Loucy (cell line): ENCODE results near the gene PBX1.

Experiments
- H2AFZ ChIP-seq: fragments of 200-600 bp; sonication (generic); 2 replicates; pipeline ENCODE4 v1.6.0; 2016; ENCODE audit warnings: antibody characterized with exemption, mild to moderate bottlenecking, low read length, moderate library complexity
- H3F3A ChIP-seq: fragments of 200-600 bp; 2 replicates; pipeline ENCODE4 v1.6.0; 2016; ENCODE audit warnings: antibody characterized with exemption, low read depth, mild to moderate bottlenecking
- H3K27me3 ChIP-seq: fragments of 200-600 bp; sonication (generic); 2 replicates; pipeline ENCODE4 v1.6.1; 2014; ENCODE audit warnings: low read length, mild to moderate bottlenecking; ENCODE audit not compliant: insufficient read depth, poor library complexity, severe bottlenecking
- H3K36me3 ChIP-seq: fragments of 200-600 bp; sonication (generic); 2 replicates; pipeline ENCODE4 v1.6.1; 2016; ENCODE audit warnings: low read length; ENCODE audit not compliant: insufficient read depth
- H3K4me1 ChIP-seq: fragments of 200-600 bp; sonication (generic); 2 replicates; pipeline ENCODE4 v1.5.1; 2014; ENCODE audit warnings: low read length, mild to moderate bottlenecking; ENCODE audit not compliant: insufficient read depth, poor library complexity, severe bottlenecking
- H3K4me2 ChIP-seq: fragments of 200-600 bp; sonication (generic); 2 replicates; pipeline ENCODE4 v1.6.0; 2014; ENCODE audit warnings: antibody characterized with exemption, low read length, low read depth, mild to moderate bottlenecking; ENCODE audit not compliant: poor library complexity, severe bottlenecking
- H3K4me3 ChIP-seq: fragments of 200-600 bp; sonication (generic); 2 replicates; pipeline ENCODE4 v1.5.1; 2014; ENCODE audit warnings: low read length, mild to moderate bottlenecking, mixed read lengths; ENCODE audit not compliant: poor library complexity, severe bottlenecking
- H3K79me2 ChIP-seq: fragments of 200-600 bp; sonication (generic); 2 replicates; pipeline ENCODE4 v1.6.1; 2014; ENCODE audit warnings: low read length; ENCODE audit not compliant: insufficient read depth
- H3K9ac ChIP-seq: fragments of 200-600 bp; sonication (generic); 2 replicates; pipeline ENCODE4 v1.6.0; 2014; ENCODE audit warnings: mild to moderate bottlenecking, low read depth, low read length, moderate library complexity; ENCODE audit not compliant: poor library complexity, severe bottlenecking
- H3K9me2 ChIP-seq: fragments of 200-600 bp; sonication (generic); replicated peaks from 2 replicates; pipeline ENCODE4 v1.6.1; 2016; ENCODE audit warnings: low read depth, low read length, mixed read lengths
- H3K9me3 ChIP-seq: fragments of 200-600 bp; sonication (generic); 2 replicates; pipeline ENCODE4 v1.6.1; 2014; ENCODE audit warnings: mild to moderate bottlenecking, antibody characterized with exemption, low read length, low read depth; ENCODE audit not compliant: insufficient read depth
- H4K20me1 ChIP-seq: fragments of 200-600 bp; sonication (generic); 2 replicates; pipeline ENCODE4 v1.6.0; 2014; ENCODE audit warnings: antibody characterized with exemption, low read length, mild to moderate bottlenecking; ENCODE audit not compliant: insufficient read depth, poor library complexity, severe bottlenecking
- EZH2phosphoT487 ChIP-seq: fragments of 200-600 bp; IDR thresholded peaks from 2 replicates; pipeline ENCODE4 v1.6.1; 2018; ENCODE audit warnings: antibody characterized with exemption, mild to moderate bottlenecking, moderate library complexity, borderline replicate concordance
- TF ChIP-seq, protein P1 (sequence below): fragments of 200-600 bp; sonication (generic); conservative IDR thresholded peaks from 2 replicates; pipeline ENCODE4 v1.5.1; 2014; ENCODE audit warnings: mild to moderate bottlenecking, antibody characterized with exemption, low read length

The PBX1 gene

DNA sequence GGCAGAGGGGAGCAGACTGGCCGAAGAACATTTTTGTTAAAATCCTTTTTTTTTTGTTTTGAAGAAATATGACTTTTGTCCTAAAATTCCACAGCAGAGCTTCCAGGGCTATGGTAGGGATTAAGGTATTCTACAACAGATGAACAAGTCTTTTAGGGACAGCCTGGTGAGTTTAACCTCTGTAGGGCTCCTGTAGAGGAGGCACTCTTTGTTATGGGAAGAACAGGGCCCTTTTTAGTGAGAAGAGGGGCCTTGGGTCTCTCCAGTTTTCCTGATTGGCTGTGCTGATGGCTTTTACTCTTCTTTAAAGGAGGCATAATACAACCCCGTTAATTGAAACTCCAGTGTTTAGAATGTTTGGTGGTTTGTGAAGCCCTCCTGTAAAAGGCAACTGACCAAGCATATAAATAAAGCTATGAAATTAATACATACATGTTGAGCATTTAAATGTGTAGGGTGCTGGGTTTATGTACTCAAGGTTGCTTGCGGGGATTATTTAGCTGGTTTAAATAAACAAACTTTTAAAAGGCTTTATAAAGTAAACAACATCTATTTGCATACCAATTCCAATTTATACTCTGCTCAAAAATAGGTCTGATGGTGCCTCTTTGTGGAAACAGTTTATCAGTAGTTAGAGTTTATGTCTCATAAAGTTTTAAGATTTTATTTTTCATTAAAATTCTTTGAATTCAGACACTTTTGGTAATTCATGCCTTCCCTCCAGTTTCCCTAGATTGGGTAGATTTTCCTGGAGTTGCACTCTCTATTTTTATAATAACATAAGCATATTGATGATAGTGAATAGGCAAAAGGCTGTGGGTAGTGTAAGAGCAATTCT, 46.5 kb downstream of the PBX1 start:
- no peak overlapping the region for H3K4me2 ChIP-seq
- H3K27me3 ChIP-seq: no peaks in the 10 kb centered on the region
- H3F3A ChIP-seq: no peaks in the 10 kb centered on the region
- H3K4me1 ChIP-seq: no peaks in the 10 kb centered on the region
- no peak overlapping the region for H3K9ac ChIP-seq
- H3K79me2 ChIP-seq: no peaks in the 10 kb centered on the region
- TF ChIP-seq EZH2phosphoT487: no peak
- TF ChIP-seq, protein P1, sequence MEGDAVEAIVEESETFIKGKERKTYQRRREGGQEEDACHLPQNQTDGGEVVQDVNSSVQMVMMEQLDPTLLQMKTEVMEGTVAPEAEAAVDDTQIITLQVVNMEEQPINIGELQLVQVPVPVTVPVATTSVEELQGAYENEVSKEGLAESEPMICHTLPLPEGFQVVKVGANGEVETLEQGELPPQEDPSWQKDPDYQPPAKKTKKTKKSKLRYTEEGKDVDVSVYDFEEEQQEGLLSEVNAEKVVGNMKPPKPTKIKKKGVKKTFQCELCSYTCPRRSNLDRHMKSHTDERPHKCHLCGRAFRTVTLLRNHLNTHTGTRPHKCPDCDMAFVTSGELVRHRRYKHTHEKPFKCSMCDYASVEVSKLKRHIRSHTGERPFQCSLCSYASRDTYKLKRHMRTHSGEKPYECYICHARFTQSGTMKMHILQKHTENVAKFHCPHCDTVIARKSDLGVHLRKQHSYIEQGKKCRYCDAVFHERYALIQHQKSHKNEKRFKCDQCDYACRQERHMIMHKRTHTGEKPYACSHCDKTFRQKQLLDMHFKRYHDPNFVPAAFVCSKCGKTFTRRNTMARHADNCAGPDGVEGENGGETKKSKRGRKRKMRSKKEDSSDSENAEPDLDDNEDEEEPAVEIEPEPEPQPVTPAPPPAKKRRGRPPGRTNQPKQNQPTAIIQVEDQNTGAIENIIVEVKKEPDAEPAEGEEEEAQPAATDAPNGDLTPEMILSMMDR: no peak
- H3K36me3 ChIP-seq: no peaks in the 10 kb centered on the region
- H3K4me3 ChIP-seq: no peak overlapping the region
- no peak overlapping the region for H2AFZ ChIP-seq
- no peaks in the 10 kb centered on the region for H3K9me2 ChIP-seq
- no peaks in the 10 kb centered on the region for H4K20me1 ChIP-seq
- H3K9me3 ChIP-seq: no peaks in the 10 kb centered on the region

DNA sequence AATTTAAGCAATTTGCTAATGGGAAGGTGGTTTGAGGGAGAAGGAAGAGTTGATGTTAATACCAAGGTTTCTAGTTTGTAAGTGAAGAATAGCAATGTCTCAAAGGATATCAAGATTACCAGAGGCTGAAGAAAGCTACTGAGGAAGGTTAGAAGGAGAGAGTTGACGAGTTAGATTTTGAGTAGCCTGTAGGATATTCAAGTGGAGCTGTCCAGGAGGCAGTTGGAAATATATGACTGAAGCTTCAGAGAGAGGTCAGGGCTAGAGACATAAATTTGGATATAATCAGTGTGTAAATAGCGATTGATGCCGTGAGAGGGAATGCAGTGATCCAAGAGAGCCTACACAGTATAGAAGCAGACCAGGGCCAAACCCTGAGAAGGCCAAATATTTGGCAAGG, 48.4 kb downstream of the PBX1 start:
- no peak overlapping the region for H3K4me2 ChIP-seq
- no peaks in the 10 kb centered on the region for H3K9me2 ChIP-seq
- H3K9ac ChIP-seq: no peak overlapping the region
- H3F3A ChIP-seq: no peaks in the 10 kb centered on the region
- no peak overlapping the region for H3K4me3 ChIP-seq
- no peak overlapping the region for H2AFZ ChIP-seq
- no peaks in the 10 kb centered on the region for H3K79me2 ChIP-seq
- TF ChIP-seq, protein P1: no peak
- no peaks in the 10 kb centered on the region for H3K9me3 ChIP-seq
- H3K36me3 ChIP-seq: no peaks in the 10 kb centered on the region
- H3K4me1 ChIP-seq: no peaks in the 10 kb centered on the region
- H4K20me1 ChIP-seq: no peaks in the 10 kb centered on the region
- no peaks in the 10 kb centered on the region for H3K27me3 ChIP-seq

DNA sequence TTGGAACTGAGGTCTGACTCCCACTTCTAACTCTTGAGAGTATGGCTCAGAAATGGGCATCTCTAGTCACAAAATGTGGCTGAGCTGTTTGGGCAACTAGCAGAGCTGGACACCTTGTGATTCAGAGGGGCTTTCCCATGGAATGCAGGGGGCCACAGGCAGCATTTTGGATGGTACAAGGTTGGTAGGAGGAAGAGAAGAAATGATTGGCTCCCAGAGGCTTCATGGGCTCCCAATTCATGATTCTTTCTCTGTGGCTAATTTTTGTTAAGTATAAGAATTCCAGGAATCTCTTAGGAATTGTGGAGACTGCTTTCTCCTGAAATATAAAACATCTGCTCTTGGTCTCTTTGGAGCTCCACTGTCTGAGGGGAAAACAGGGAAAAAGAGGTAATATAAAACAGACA, 49.7 kb downstream of the PBX1 start:
- H2AFZ ChIP-seq: no peak overlapping the region
- H3K4me1 ChIP-seq: no peaks in the 10 kb centered on the region
- no peak overlapping the region for H3K4me2 ChIP-seq

More for the DNA sequence above, 49.7 kb downstream of the PBX1 start:
- Histone ChIP-seq H3K9ac (no peak overlapping the region), H3F3A (no peaks in the 10 kb centered on the region), H3K9me3 (no peaks in the 10 kb centered on the region), H3K4me3 (no peak overlapping the region), H3K27me3 (no peaks in the 10 kb centered on the region), H3K36me3 (no peaks in the 10 kb centered on the region), H4K20me1 (no peaks in the 10 kb centered on the region), H3K9me2 (no peaks in the 10 kb centered on the region), H3K79me2 (no peaks in the 10 kb centered on the region)
- TF ChIP-seq EZH2phosphoT487: no peak
- TF ChIP-seq, protein P1: no peak
